HEK293 (cell line): ENCODE data around the gene AQP3.

ENCODE experiments used
- CTCF ChIA-PET: fragments of 350-600 bp; formaldehyde crosslinking; extraction: SDS; loops from one replicate; lab custom pipeline; 2021; ENCODE audit warnings: antibody characterized with exemption; lab: Yijun Ruan, JAX
- POLR2A ChIA-PET: fragments of 300-600 bp; formaldehyde crosslinking; extraction: SDS; loops from one replicate; lab custom pipeline; 2020; ENCODE audit warnings: antibody characterized with exemption, inconsistent platforms; lab: Yijun Ruan, JAX
- H3K27ac ChIP-seq: fragments of 200-500 bp; sonication (Bioruptor generic); 2 replicates; pipeline ENCODE4 v1.5.1; 2014; ENCODE audit warnings: low read depth, low read length, control low read depth, inconsistent platforms; ENCODE audit errors: extremely low read depth
- H3K36me3 ChIP-seq, 2 experiments: fragments of 200-500 bp in 1 of 2; sonication (Bioruptor generic) in 1 of 2; 1 replicate in 1 of 2; 2 replicates in 1 of 2; pipeline ENCODE4 v1.5.1; 2014 to 2017; ENCODE audit warnings: inconsistent platforms in 2 of 2, low read length in 2 of 2; ENCODE audit not compliant: control insufficient read depth in 2 of 2, insufficient read depth in 1 of 2
- H3K4me1 ChIP-seq: fragments of 200-500 bp; sonication (Bioruptor generic); 2 replicates; pipeline ENCODE4 v1.5.1; 2014; ENCODE audit warnings: mild to moderate bottlenecking, low read length, inconsistent platforms; ENCODE audit not compliant: control insufficient read depth, insufficient read depth
- H3K4me3 ChIP-seq: 2 replicates; pipeline ENCODE4 v1.5.1; 2011; ENCODE audit warnings: low read depth, mild to moderate bottlenecking, control low read depth, low read length, moderate library complexity
- H3K9me3 ChIP-seq: fragments of 200-500 bp; sonication (Bioruptor generic); 2 replicates; pipeline ENCODE4 v1.5.1; 2014; ENCODE audit warnings: low read depth, low read length, inconsistent platforms; ENCODE audit not compliant: control insufficient read depth, insufficient read depth
- BCL11A ChIP-seq: fragments of 450-650 bp; formaldehyde crosslinking; IDR thresholded peaks from 2 replicates; pipeline ENCODE4 v1.5.1; 2016; ENCODE audit warnings: low read depth, missing biosample characterization, missing genetic modification characterization
- FEZF1 ChIP-seq: fragments of 450-650 bp; formaldehyde crosslinking; IDR thresholded peaks from 2 replicates; pipeline ENCODE4 v1.5.1; 2016; ENCODE audit warnings: missing biosample characterization, missing genetic modification characterization
- GLIS1 ChIP-seq: fragments of 450-650 bp; formaldehyde crosslinking; IDR thresholded peaks from 2 replicates; pipeline ENCODE4 v1.5.1; 2016; ENCODE audit warnings: missing biosample characterization, missing genetic modification characterization
- KLF1 ChIP-seq: fragments of 450-650 bp; formaldehyde crosslinking; IDR thresholded peaks from 2 replicates; pipeline ENCODE4 v1.5.1; 2016; ENCODE audit warnings: missing biosample characterization, missing genetic modification characterization
- KLF10 ChIP-seq: fragments of 450-650 bp; IDR thresholded peaks from 2 replicates; pipeline ENCODE4 v1.5.1; 2018; ENCODE audit warnings: missing biosample characterization, mild to moderate bottlenecking, missing genetic modification characterization
- TCF7L2 ChIP-seq: IDR thresholded peaks from 2 replicates; pipeline ENCODE4 v1.6.1; 2011; ENCODE audit warnings: low read depth, mild to moderate bottlenecking, inconsistent platforms, low read length, moderate library complexity, borderline replicate concordance
- ZNF16 ChIP-seq: fragments of 450-650 bp; formaldehyde crosslinking; IDR thresholded peaks from 2 replicates; pipeline ENCODE4 v1.5.1; 2016; ENCODE audit warnings: low read depth, missing biosample characterization, missing genetic modification characterization
- ZNF174 ChIP-seq: fragments of 450-650 bp; formaldehyde crosslinking; IDR thresholded peaks from 2 replicates; pipeline ENCODE4 v1.5.0; 2017; ENCODE audit warnings: missing biosample characterization, mild to moderate bottlenecking, missing genetic modification characterization
- ZNF175 ChIP-seq: fragments of 450-650 bp; formaldehyde crosslinking; IDR thresholded peaks from 2 replicates; pipeline ENCODE4 v1.5.1; 2016; ENCODE audit warnings: missing biosample characterization, missing genetic modification characterization
- ZNF214 ChIP-seq: fragments of 450-650 bp; formaldehyde crosslinking; IDR thresholded peaks from 2 replicates; pipeline ENCODE4 v1.5.1; 2017; ENCODE audit warnings: missing biosample characterization, mild to moderate bottlenecking, missing genetic modification characterization, borderline replicate concordance
- ZNF24 ChIP-seq: fragments of 450-650 bp; formaldehyde crosslinking; IDR thresholded peaks from 2 replicates; pipeline ENCODE4 v1.5.1; 2016; ENCODE audit warnings: missing biosample characterization, missing genetic modification characterization
- ZNF248 ChIP-seq: fragments of 450-650 bp; formaldehyde crosslinking; IDR thresholded peaks from 2 replicates; pipeline ENCODE4 v1.5.1; 2017; ENCODE audit warnings: missing biosample characterization, missing genetic modification characterization
- ZNF324 ChIP-seq: fragments of 450-650 bp; formaldehyde crosslinking; IDR thresholded peaks from 2 replicates; pipeline ENCODE4 v1.5.1; 2016; ENCODE audit warnings: missing biosample characterization, missing genetic modification characterization
- ZNF366 ChIP-seq: fragments of 450-650 bp; formaldehyde crosslinking; conservative IDR thresholded peaks from 2 replicates; pipeline ENCODE4 v1.5.1; 2016; ENCODE audit warnings: missing biosample characterization, missing genetic modification characterization
- ZNF433 ChIP-seq: fragments of 450-650 bp; formaldehyde crosslinking; IDR thresholded peaks from 2 replicates; pipeline ENCODE4 v1.5.1; 2016; ENCODE audit warnings: missing biosample characterization, missing genetic modification characterization, low read depth
- ZNF501 ChIP-seq: fragments of 450-650 bp; formaldehyde crosslinking; IDR thresholded peaks from 2 replicates; pipeline ENCODE4 v1.5.1; 2016; ENCODE audit warnings: missing biosample characterization, missing genetic modification characterization
- ZNF521 ChIP-seq: fragments of 450-650 bp; formaldehyde crosslinking; IDR thresholded peaks from 2 replicates; pipeline ENCODE4 v1.5.1; 2017; ENCODE audit warnings: missing biosample characterization, mild to moderate bottlenecking, missing genetic modification characterization
- ZNF549 ChIP-seq: fragments of 450-650 bp; IDR thresholded peaks from 2 replicates; pipeline ENCODE4 v1.5.1; 2018; ENCODE audit warnings: missing biosample characterization, missing genetic modification characterization, mild to moderate bottlenecking, inconsistent platforms, moderate library complexity
- ZNF626 ChIP-seq: fragments of 450-650 bp; sonication (Bioruptor Pico); formaldehyde crosslinking; IDR thresholded peaks from 2 replicates; pipeline ENCODE4 v1.5.1; 2018; ENCODE audit warnings: missing biosample characterization, missing genetic modification characterization, inconsistent platforms
- ZNF658 ChIP-seq: fragments of 450-650 bp; formaldehyde crosslinking; IDR thresholded peaks from 2 replicates; pipeline ENCODE4; 2016; ENCODE audit warnings: missing biosample characterization, missing genetic modification characterization
- ZNF677 ChIP-seq: fragments of 450-650 bp; IDR thresholded peaks from 2 replicates; pipeline ENCODE4 v1.5.0; 2018; ENCODE audit warnings: missing biosample characterization, mild to moderate bottlenecking, missing genetic modification characterization, moderate library complexity
- ZNF785 ChIP-seq: fragments of 450-650 bp; formaldehyde crosslinking; IDR thresholded peaks from 2 replicates; pipeline ENCODE4 v1.5.1; 2016; ENCODE audit warnings: missing biosample characterization, missing genetic modification characterization
- TF ChIP-seq, protein P1 (sequence below): fragments of 450-650 bp; formaldehyde crosslinking; IDR thresholded peaks from 2 replicates; pipeline ENCODE4 v1.5.1; 2016; ENCODE audit warnings: missing biosample characterization, missing genetic modification characterization
- TF ChIP-seq, protein P2 (sequence below): fragments of 450-650 bp; formaldehyde crosslinking; IDR thresholded peaks from 2 replicates; pipeline ENCODE4 v1.5.1; 2016; ENCODE audit warnings: missing biosample characterization, missing genetic modification characterization

Gene AQP3

DNA sequence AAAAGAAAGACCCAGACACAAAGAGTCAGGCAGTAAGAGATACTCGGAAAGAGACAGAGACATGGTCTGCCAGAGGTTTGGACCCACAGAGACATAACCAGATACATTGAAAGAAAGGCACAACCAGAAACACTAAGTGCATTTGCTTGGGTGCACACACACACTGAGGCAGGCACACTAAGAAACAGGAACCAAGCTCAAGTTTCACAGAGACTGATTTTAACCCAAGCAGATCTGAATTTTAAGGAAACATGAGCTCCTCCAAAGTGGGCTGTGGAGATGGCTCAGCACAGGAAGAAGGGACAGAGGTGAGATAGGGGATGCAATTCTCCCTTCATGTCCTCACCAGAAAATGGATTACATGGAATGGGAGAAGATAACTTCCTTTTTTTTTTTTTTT, 9.5 kb downstream of the AQP3 start:
- no peaks in the 10 kb centered on the region for H3K4me1 ChIP-seq
- no peak for TF ChIP-seq ZNF549 (tag by site-specific recombination)
- TF ChIP-seq ZNF785 (tag by site-specific recombination) = no peak
- no peak for TF ChIP-seq ZNF175 (tag by site-specific recombination)
- no peak for TF ChIP-seq FEZF1 (tag by site-specific recombination)
- TF ChIP-seq GLIS1 (tag by site-specific recombination) = no peak
- no peak for TF ChIP-seq ZNF214 (tag by site-specific recombination)
- ChIA-PET CTCF (interaction anchor here (0.5 to 4.8 kb wide), 5 partner anchors 10 to 86 kb away, joined by 3 to 27 read pairs (median 5); partner anchors contain the start of gene AQP3), POLR2A (interaction anchor here (1.0 kb wide), 1 partner anchor 22 kb away, joined by 3 read pairs; no protein-coding TSS in a partner anchor)
- no peaks in the 10 kb centered on the region for H3K9me3 ChIP-seq
- H3K4me3 ChIP-seq = no peak overlapping the region
- H3K27ac ChIP-seq = no peak overlapping the region
- no peaks in the 10 kb centered on the region for H3K36me3 ChIP-seq

DNA sequence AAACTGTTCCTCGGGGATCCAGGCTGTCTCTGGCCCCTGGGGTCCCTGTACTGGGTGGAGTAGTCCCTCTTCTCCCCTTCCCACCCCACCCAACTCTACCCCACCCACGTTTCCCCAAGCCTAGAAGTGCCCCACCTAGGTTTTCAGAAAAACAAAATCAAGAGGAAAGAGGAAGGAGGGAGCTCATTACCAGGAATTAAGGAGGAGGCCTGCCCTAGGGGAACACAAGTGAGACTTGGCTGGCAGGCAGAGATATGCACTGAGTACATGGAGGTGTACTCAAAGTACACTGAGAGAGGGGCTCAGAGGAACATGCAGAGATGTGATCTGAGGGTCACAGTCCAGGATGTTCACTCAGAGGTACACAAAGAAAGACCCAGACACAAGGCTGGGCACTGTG, 10.2 kb downstream of the AQP3 start:
- H3K36me3 ChIP-seq = no peaks in the 10 kb centered on the region
- peak; percentile 40 for TF ChIP-seq KLF1 (tag by site-specific recombination)
- TF ChIP-seq ZNF626 (tag by site-specific recombination) = no peak
- no peak for TF ChIP-seq ZNF324 (tag by site-specific recombination)
- TF ChIP-seq ZNF366 (tag by site-specific recombination) = no peak
- ChIA-PET CTCF (interaction anchor here (1.2 to 4.8 kb wide), 2 partner anchors 15 to 22 kb away, joined by 4 to 27 read pairs; no protein-coding TSS in a partner anchor), POLR2A (interaction anchor here (1.0 kb wide), 1 partner anchor 21 kb away, joined by 3 read pairs; no protein-coding TSS in a partner anchor)
- no peak overlapping the region for H3K27ac ChIP-seq
- no peak overlapping the region for H3K4me3 ChIP-seq
- H3K9me3 ChIP-seq = no peaks in the 10 kb centered on the region
- H3K4me1 ChIP-seq = no peaks in the 10 kb centered on the region

DNA sequence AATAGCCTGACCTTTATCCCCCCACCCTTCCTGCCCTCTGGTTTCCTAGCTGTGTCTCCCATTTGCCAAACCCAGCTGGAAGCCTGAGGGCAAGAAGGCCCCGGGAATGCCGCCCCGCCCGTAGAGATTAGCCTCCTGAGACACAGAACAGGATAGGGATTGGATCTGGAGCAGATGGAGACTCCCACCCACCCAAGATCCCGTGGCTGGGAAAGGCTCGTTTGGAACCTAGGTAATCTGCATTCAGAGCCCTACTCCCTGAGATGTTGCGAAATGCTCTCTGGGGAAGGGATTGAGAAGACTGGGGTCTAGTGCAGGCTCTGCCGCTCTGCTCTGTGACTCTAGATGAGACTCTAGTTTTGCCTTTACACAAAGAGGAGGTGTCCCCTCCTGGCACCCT, 10.9 kb downstream of the AQP3 start:
- no peaks in the 10 kb centered on the region for H3K36me3 ChIP-seq
- POLR2A ChIA-PET = interaction anchor here (1.4 kb wide), 1 partner anchor 11 kb away, joined by 3 read pairs; the partner anchor contains the start of gene AQP3
- H3K27ac ChIP-seq = no peak overlapping the region
- H3K4me3 ChIP-seq = no peak overlapping the region
- TF ChIP-seq, protein P1, sequence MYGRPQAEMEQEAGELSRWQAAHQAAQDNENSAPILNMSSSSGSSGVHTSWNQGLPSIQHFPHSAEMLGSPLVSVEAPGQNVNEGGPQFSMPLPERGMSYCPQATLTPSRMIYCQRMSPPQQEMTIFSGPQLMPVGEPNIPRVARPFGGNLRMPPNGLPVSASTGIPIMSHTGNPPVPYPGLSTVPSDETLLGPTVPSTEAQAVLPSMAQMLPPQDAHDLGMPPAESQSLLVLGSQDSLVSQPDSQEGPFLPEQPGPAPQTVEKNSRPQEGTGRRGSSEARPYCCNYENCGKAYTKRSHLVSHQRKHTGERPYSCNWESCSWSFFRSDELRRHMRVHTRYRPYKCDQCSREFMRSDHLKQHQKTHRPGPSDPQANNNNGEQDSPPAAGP (tag by site-specific recombination) = 0 out of 2 replicates have a peak, but pooled peaks have one; percentile 28
- TF ChIP-seq, protein P2, sequence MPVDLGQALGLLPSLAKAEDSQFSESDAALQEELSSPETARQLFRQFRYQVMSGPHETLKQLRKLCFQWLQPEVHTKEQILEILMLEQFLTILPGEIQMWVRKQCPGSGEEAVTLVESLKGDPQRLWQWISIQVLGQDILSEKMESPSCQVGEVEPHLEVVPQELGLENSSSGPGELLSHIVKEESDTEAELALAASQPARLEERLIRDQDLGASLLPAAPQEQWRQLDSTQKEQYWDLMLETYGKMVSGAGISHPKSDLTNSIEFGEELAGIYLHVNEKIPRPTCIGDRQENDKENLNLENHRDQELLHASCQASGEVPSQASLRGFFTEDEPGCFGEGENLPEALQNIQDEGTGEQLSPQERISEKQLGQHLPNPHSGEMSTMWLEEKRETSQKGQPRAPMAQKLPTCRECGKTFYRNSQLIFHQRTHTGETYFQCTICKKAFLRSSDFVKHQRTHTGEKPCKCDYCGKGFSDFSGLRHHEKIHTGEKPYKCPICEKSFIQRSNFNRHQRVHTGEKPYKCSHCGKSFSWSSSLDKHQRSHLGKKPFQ (tag by site-specific recombination) = no peak
- TF ChIP-seq ZNF677 (no peak), BCL11A (no peak)
- TF ChIP-seq, all 188 proteins: peak for 1
- CTCF ChIA-PET = interaction anchor here (1.0 to 4.8 kb wide), 3 partner anchors 16 to 21 kb away, joined by 4 to 27 read pairs (median 4); no protein-coding TSS in a partner anchor
- H3K9me3 ChIP-seq = no peaks in the 10 kb centered on the region
- H3K4me1 ChIP-seq = no peaks in the 10 kb centered on the region

DNA sequence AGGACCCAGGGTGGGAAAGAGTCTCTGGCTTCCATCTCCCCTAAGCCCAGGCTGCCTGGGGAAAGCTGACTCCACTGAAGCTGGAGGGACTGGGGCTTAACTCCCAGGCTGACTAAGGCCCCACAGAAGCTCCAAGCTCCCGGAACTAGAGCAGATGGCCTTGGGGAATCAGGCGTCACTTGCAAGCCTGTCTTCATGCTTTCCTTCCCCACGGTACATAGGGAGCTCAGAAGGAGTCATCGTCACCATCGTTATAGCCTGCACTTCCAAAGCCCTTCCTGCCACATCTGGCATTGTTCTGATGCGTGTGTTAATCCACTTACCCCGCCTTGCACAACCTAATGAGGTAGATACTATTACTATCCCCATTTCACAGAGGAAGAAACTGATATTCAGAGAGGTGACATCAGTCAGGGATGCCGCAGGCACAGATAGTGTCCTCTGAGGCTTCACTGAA, 11.5 kb downstream of the AQP3 start:
- Histone ChIP-seq H3K27ac (no peak overlapping the region), H3K9me3 (no peaks in the 10 kb centered on the region), H3K4me1 (no peaks in the 10 kb centered on the region), H3K36me3 (no peaks in the 10 kb centered on the region), H3K4me3 (no peak overlapping the region)
- ChIA-PET POLR2A (interaction anchor here (1.4 kb wide), 1 partner anchor 11 kb away, joined by 3 read pairs; the partner anchor contains the start of gene AQP3), CTCF (interaction anchor here (0.9 to 4.8 kb wide), 3 partner anchors 17 to 31 kb away, joined by 3 to 27 read pairs (median 4); no protein-coding TSS in a partner anchor)
- no peak for TF ChIP-seq ZNF24 (tag by site-specific recombination)
- TF ChIP-seq ZNF174 (tag by site-specific recombination) = no peak
- no peak for TF ChIP-seq ZNF248
- no peak for TF ChIP-seq ZNF433 (tag by site-specific recombination)
- no peak for TF ChIP-seq TCF7L2
- TF ChIP-seq ZNF658 (tag by site-specific recombination) = no peak
- no peak for TF ChIP-seq ZNF16 (tag by site-specific recombination)
- TF ChIP-seq KLF10 (tag by site-specific recombination) = no peak
- no peak for TF ChIP-seq ZNF521 (tag by site-specific recombination)
- TF ChIP-seq ZNF501 (tag by site-specific recombination) = no peak
